ENCODE data around the gene TIE1.

The TIE1 gene

GRCh38 chr1:43296207-43296606, 4.6 kb upstream of the TIE1 start:
- Histone ChIP-seq H3K27ac (ENCODE audit: low read depth, low read length) (no peak overlapping the region), H3K36me3 (ENCODE audit: control insufficient read depth, insufficient read depth, low read length) (no peaks in the 10 kb centered on the region), H3K4me3 (ENCODE audit: low read depth, low read length) (no peak overlapping the region), H3K9me3 (ENCODE audit: control insufficient read depth, insufficient read depth, low read depth, low read length) (no peaks in the 10 kb centered on the region), H3K4me1 (ENCODE audit: control insufficient read depth, insufficient read depth, low read length) (peaks cover 35% of the 10 kb centered on the region), H3K27me3 (ENCODE audit: control insufficient read depth, insufficient read depth, low read length) (no peaks in the 10 kb centered on the region), H3K9ac (ENCODE audit: low read length) (no peak overlapping the region)

GRCh38 chr1:43298055-43298454, 2.7 kb upstream of the TIE1 start:
- H3K4me3 ChIP-seq (ENCODE audit: low read depth, low read length) = no peak overlapping the region
- no peaks in the 10 kb centered on the region for H3K27me3 ChIP-seq (ENCODE audit: control insufficient read depth, insufficient read depth, low read length)
- H3K27ac ChIP-seq (ENCODE audit: low read depth, low read length) = no peak overlapping the region
- H3K9ac ChIP-seq (ENCODE audit: low read length) = no peak overlapping the region
- peaks cover 35% of the 10 kb centered on the region for H3K4me1 ChIP-seq (ENCODE audit: control insufficient read depth, insufficient read depth, low read length)
- H3K9me3 ChIP-seq (ENCODE audit: control insufficient read depth, insufficient read depth, low read depth, low read length) = no peaks in the 10 kb centered on the region
- no peaks in the 10 kb centered on the region for H3K36me3 ChIP-seq (ENCODE audit: control insufficient read depth, insufficient read depth, low read length)

- no peaks in the 10 kb centered on the region for H3K9me3 ChIP-seq (ENCODE audit: control insufficient read depth, insufficient read depth, low read depth, low read length)
- peaks cover 35% of the 10 kb centered on the region for H3K4me1 ChIP-seq (ENCODE audit: control insufficient read depth, insufficient read depth, low read length)
- H3K27me3 ChIP-seq (ENCODE audit: control insufficient read depth, insufficient read depth, low read length) = no peaks in the 10 kb centered on the region
- no peak overlapping the region for H3K4me3 ChIP-seq (ENCODE audit: low read depth, low read length)
- no peaks in the 10 kb centered on the region for H3K36me3 ChIP-seq (ENCODE audit: control insufficient read depth, insufficient read depth, low read length)
- H3K27ac ChIP-seq (ENCODE audit: low read depth, low read length) = no peak overlapping the region
- H3K9ac ChIP-seq (ENCODE audit: low read length) = no peak overlapping the region
Measured at GRCh38 chr1:43299101-43299500, 1.7 kb upstream of the TIE1 start.

GRCh38 chr1:43302201-43302600, 1.4 kb downstream of the TIE1 start:
- H3K9me3 ChIP-seq (ENCODE audit: control insufficient read depth, insufficient read depth, low read depth, low read length) = no peaks in the 10 kb centered on the region
- H3K27ac ChIP-seq (ENCODE audit: low read depth, low read length) = no peak overlapping the region
- peaks cover 11% of the 10 kb centered on the region for H3K4me1 ChIP-seq (ENCODE audit: control insufficient read depth, insufficient read depth, low read length)
- H3K4me3 ChIP-seq (ENCODE audit: low read depth, low read length) = no peak overlapping the region
- H3K36me3 ChIP-seq (ENCODE audit: control insufficient read depth, insufficient read depth, low read length) = no peaks in the 10 kb centered on the region
- no peaks in the 10 kb centered on the region for H3K27me3 ChIP-seq (ENCODE audit: control insufficient read depth, insufficient read depth, low read length)
- H3K9ac ChIP-seq (ENCODE audit: low read length) = no peak overlapping the region

- H3K27ac ChIP-seq (ENCODE audit: low read depth, low read length) = no peak overlapping the region
- no peaks in the 10 kb centered on the region for H3K27me3 ChIP-seq (ENCODE audit: control insufficient read depth, insufficient read depth, low read length)
- no peak overlapping the region for H3K4me3 ChIP-seq (ENCODE audit: low read depth, low read length)
- H3K4me1 ChIP-seq (ENCODE audit: control insufficient read depth, insufficient read depth, low read length) = peaks cover 11% of the 10 kb centered on the region
- no peak overlapping the region for H3K9ac ChIP-seq (ENCODE audit: low read length)
- no peaks in the 10 kb centered on the region for H3K9me3 ChIP-seq (ENCODE audit: control insufficient read depth, insufficient read depth, low read depth, low read length)
- no peaks in the 10 kb centered on the region for H3K36me3 ChIP-seq (ENCODE audit: control insufficient read depth, insufficient read depth, low read length)
Measured at GRCh38 chr1:43302721-43303470, 2.1 kb downstream of the TIE1 start.

DNA sequence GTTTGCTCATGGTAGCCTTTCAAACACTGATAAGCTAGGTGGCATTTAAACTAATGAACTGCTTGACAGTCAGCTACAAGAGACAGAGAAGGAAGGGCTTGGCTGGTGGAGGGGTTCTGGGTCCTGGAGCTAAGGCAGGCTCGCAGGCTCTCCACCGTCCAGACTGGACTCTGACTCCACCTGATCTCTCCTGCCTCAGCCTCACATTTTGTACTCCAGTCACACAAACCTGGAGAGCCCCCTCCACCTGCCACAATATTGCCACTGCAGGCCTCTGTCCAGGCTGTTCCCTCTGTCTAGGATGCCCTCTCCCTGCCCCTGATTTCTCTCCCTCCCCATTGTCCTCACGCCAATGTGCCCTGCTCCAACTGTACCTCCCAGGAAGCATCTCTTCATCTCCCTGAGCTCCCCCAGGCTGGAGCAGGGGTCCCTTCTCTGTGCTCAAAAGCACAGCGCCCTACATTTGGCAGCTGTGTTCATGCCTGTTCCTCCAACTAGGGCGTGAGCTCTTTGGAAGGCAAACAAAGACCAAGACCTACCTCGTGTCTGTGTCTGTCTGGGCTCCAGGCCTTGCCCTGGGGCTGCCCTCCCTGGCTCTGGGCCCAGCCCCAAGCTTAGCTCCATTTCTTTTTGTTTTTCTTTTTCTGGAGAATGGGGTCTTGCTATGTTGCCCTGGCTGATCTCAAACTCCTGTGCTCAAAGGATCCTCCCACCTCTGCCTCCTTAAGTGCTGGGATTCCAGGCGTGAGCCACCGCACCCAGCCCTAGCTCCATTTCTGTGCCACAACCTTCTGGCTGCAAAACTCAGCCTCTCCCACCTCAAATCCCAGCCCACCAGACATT, 2.9 kb downstream of the TIE1 start:
- Histone ChIP-seq H3K4me3 (ENCODE audit: low read depth, low read length) (no peak overlapping the region), H3K4me1 (ENCODE audit: control insufficient read depth, insufficient read depth, low read length) (peaks cover 11% of the 10 kb centered on the region), H3K9ac (ENCODE audit: low read length) (no peak overlapping the region), H3K27me3 (ENCODE audit: control insufficient read depth, insufficient read depth, low read length) (no peaks in the 10 kb centered on the region), H3K27ac (ENCODE audit: low read depth, low read length) (no peak overlapping the region), H3K36me3 (ENCODE audit: control insufficient read depth, insufficient read depth, low read length) (no peaks in the 10 kb centered on the region), H3K9me3 (ENCODE audit: control insufficient read depth, insufficient read depth, low read depth, low read length) (no peaks in the 10 kb centered on the region)

DNA sequence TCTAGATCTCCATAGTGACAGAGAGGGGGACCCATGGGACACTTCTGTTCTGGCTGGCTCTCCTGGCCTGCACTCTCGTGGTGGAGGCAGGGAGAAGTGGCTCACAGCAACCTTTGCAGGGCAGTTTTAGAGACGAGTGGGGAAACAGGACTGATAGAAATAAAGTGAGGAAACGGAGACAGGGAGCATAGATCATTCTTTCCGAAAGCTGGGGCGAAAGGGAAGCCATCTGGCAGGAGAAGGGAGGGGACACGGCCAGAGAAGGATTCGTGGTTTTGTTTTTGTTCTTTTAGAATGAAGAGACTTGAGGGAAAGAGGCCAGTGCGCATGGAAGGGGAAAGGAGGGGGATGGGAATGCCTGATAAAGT, 3.5 kb downstream of the TIE1 start:
- Histone ChIP-seq H3K9me3 (ENCODE audit: control insufficient read depth, insufficient read depth, low read depth, low read length) (no peaks in the 10 kb centered on the region), H3K4me1 (ENCODE audit: control insufficient read depth, insufficient read depth, low read length) (peaks cover 6% of the 10 kb centered on the region), H3K27me3 (ENCODE audit: control insufficient read depth, insufficient read depth, low read length) (no peaks in the 10 kb centered on the region), H3K36me3 (ENCODE audit: control insufficient read depth, insufficient read depth, low read length) (no peaks in the 10 kb centered on the region), H3K4me3 (ENCODE audit: low read depth, low read length) (no peak overlapping the region), H3K27ac (ENCODE audit: low read depth, low read length) (no peak overlapping the region), H3K9ac (ENCODE audit: low read length) (no peak overlapping the region)

DNA sequence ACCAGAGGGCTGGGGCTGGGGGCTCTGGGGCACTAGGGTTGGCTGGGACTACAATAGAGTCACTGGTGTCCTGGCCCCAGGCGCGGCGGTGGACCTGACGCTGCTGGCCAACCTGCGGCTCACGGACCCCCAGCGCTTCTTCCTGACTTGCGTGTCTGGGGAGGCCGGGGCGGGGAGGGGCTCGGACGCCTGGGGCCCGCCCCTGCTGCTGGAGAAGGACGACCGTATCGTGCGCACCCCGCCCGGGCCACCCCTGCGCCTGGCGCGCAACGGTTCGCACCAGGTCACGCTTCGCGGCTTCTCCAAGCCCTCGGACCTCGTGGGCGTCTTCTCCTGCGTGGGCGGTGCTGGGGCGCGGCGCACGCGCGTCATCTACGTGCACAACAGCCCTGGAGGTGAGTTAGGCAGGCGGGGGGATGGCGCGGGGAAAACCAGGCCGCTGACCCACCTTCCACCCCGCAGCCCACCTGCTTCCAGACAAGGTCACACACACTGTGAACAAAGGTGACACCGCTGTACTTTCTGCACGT, 4.1 kb downstream of the TIE1 start:
- H3K4me1 ChIP-seq (ENCODE audit: control insufficient read depth, insufficient read depth, low read length) = peaks cover under 1% of the 10 kb centered on the region; the same call in 1 of the 2 replicates
- no peak overlapping the region for H3K4me3 ChIP-seq (ENCODE audit: low read depth, low read length)
- no peaks in the 10 kb centered on the region for H3K36me3 ChIP-seq (ENCODE audit: control insufficient read depth, insufficient read depth, low read length)
- no peak overlapping the region for H3K9ac ChIP-seq (ENCODE audit: low read length)
- H3K9me3 ChIP-seq (ENCODE audit: control insufficient read depth, insufficient read depth, low read depth, low read length) = no peaks in the 10 kb centered on the region
- no peak overlapping the region for H3K27ac ChIP-seq (ENCODE audit: low read depth, low read length)
- no peaks in the 10 kb centered on the region for H3K27me3 ChIP-seq (ENCODE audit: control insufficient read depth, insufficient read depth, low read length)

DNA sequence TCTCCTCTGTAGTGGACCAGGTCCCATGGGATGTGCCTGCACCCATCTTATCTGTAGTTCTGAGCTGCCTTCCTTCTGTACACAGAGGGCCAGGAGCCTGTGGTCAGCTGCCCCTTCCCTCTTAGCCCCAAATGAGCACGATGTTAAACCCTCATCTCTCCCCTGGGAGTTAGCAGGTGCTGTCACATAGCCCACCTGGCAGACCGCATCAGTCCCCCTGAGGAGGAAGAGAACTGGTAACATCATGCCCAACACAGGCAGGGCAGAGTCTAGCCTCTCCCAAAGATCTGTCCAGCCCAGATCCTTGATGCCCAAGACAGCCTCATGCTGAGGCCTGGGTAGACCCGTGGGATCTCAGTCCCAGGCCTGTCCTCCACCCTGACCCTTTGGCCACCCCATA, 4.7 kb downstream of the TIE1 start:
- H3K4me1 ChIP-seq (ENCODE audit: control insufficient read depth, insufficient read depth, low read length) = no peaks in the 10 kb centered on the region; the same call in 1 of the 2 replicates
- H3K36me3 ChIP-seq (ENCODE audit: control insufficient read depth, insufficient read depth, low read length) = no peaks in the 10 kb centered on the region
- no peak overlapping the region for H3K4me3 ChIP-seq (ENCODE audit: low read depth, low read length)
- H3K27me3 ChIP-seq (ENCODE audit: control insufficient read depth, insufficient read depth, low read length) = no peaks in the 10 kb centered on the region
- no peak overlapping the region for H3K27ac ChIP-seq (ENCODE audit: low read depth, low read length)
- no peak overlapping the region for H3K9ac ChIP-seq (ENCODE audit: low read length)
- H3K9me3 ChIP-seq (ENCODE audit: control insufficient read depth, insufficient read depth, low read depth, low read length) = no peaks in the 10 kb centered on the region

- Histone ChIP-seq H3K27ac (ENCODE audit: low read depth, low read length) (no peak overlapping the region), H3K4me3 (ENCODE audit: low read depth, low read length) (no peak overlapping the region), H3K36me3 (ENCODE audit: control insufficient read depth, insufficient read depth, low read length) (no peaks in the 10 kb centered on the region), H3K9ac (ENCODE audit: low read length) (no peak overlapping the region), H3K27me3 (ENCODE audit: control insufficient read depth, insufficient read depth, low read length) (no peaks in the 10 kb centered on the region), H3K4me1 (ENCODE audit: control insufficient read depth, insufficient read depth, low read length) (no peaks in the 10 kb centered on the region; the same call in 1 of the 2 replicates), H3K9me3 (ENCODE audit: control insufficient read depth, insufficient read depth, low read depth, low read length) (no peaks in the 10 kb centered on the region)
Measured at GRCh38 chr1:43305926-43306687, 5.3 kb downstream of the TIE1 start.
